CD4-positive, alpha-beta T cell treated with Interleukin-17A for 1 hour (primary cell): ENCODE results near the gene PPP3CA.
"Not testable (repeated sequence)": the region's sequence is repeated elsewhere in the genome, so short reads cannot be mapped to it uniquely, and the experiment has no call there.

ENCODE experiments used
- DNase-seq: peaks from one replicate; pipeline ENCODE4 v3.0.0-alpha.2; 2020

Gene PPP3CA

GRCh38 chr4:101244349-101244748, 103.0 kb downstream of the PPP3CA start:
- no peak for DNase-seq

GRCh38 chr4:101242441-101242840, 104.9 kb downstream of the PPP3CA start:
- DNase-seq = no peak

- DNase-seq = no peak
These were observed 107.2 kb downstream of the PPP3CA start for GRCh38 chr4:101240099-101240498.

GRCh38 chr4:101239665-101240064, 107.7 kb downstream of the PPP3CA start:
- no peak for DNase-seq

GRCh38 chr4:101238706-101239105, 108.6 kb downstream of the PPP3CA start:
- no peak for DNase-seq

GRCh38 chr4:101237773-101238172, 109.6 kb downstream of the PPP3CA start:
- DNase-seq = no peak

- no peak for DNase-seq
These were observed 111.2 kb downstream of the PPP3CA start for GRCh38 chr4:101236097-101236496.

GRCh38 chr4:101234141-101234540, 113.2 kb downstream of the PPP3CA start:
- not testable (repeated sequence) for DNase-seq

- DNase-seq = no peak
These were observed 115.1 kb downstream of the PPP3CA start for GRCh38 chr4:101232074-101232776.

GRCh38 chr4:101230801-101231426, 116.4 kb downstream of the PPP3CA start:
- no peak for DNase-seq

- DNase-seq = no peak
These were observed 118.2 kb downstream of the PPP3CA start for GRCh38 chr4:101229116-101229515.

- DNase-seq = no peak
These were observed 119.6 kb downstream of the PPP3CA start for GRCh38 chr4:101227715-101228114.

- no peak for DNase-seq
These were observed 122.7 kb downstream of the PPP3CA start for GRCh38 chr4:101224358-101225218.

GRCh38 chr4:101222156-101222845, 125.0 kb downstream of the PPP3CA start:
- DNase-seq = no peak

- no peak for DNase-seq
These were observed 126.0 kb downstream of the PPP3CA start for GRCh38 chr4:101221294-101221693.

GRCh38 chr4:101218894-101219293, 128.4 kb downstream of the PPP3CA start:
- no peak for DNase-seq

- no peak for DNase-seq
These were observed 129.0 kb downstream of the PPP3CA start for GRCh38 chr4:101218346-101218745.

- DNase-seq = no peak
These were observed 129.8 kb downstream of the PPP3CA start for GRCh38 chr4:101217353-101218031.

GRCh38 chr4:101211146-101211553, 136.2 kb downstream of the PPP3CA start:
- DNase-seq = no peak

GRCh38 chr4:101210331-101210730, 137.0 kb downstream of the PPP3CA start:
- DNase-seq = no peak

- DNase-seq = no peak
These were observed 139.2 kb downstream of the PPP3CA start for GRCh38 chr4:101208171-101208570.

- peak; percentile 59 for DNase-seq
These were observed 141.4 kb downstream of the PPP3CA start for GRCh38 chr4:101205916-101206315.
